Spleen (tissue), 11 donors: ENCODE measurements around the gene ASPG. TPM values are rescaled to one million over a fixed set of nuclear protein-coding genes. Genes with fewer than 3 reads are reported as not detected.

Source experiments
- DNase-seq: peaks from one replicate; pipeline ENCODE4 v3.0.0-alpha.2; 2020
- H3K27ac ChIP-seq, 8 donors: fragments of 200-600 bp; sonication (generic) in 7 of 8; 1 replicate in 4 of 8; 2 replicates in 4 of 8; pipeline versions ENCODE4 v1.5.0 to v1.8.0; 2016 to 2021; ENCODE audit warnings: inconsistent platforms in 4 of 8, mild to moderate bottlenecking in 4 of 8, moderate library complexity in 1 of 8
- H3K27me3 ChIP-seq, 7 donors: fragments of 200-600 bp; sonication (generic) in 6 of 7; replicated peaks in 1 of 7; 1 replicate in 4 of 7; 2 replicates in 3 of 7; pipeline versions ENCODE4 v1.5.0 to v1.8.0; 2016 to 2021; ENCODE audit warnings: inconsistent platforms in 3 of 7, mild to moderate bottlenecking in 1 of 7
- H3K36me3 ChIP-seq, 6 donors: fragments of 200-600 bp; sonication (generic) in 5 of 6; 1 replicate in 4 of 6; 2 replicates in 2 of 6; pipeline versions ENCODE4 v1.5.0 to v1.8.0; 2016 to 2021; ENCODE audit warnings: inconsistent platforms in 2 of 6
- H3K4me1 ChIP-seq, 6 donors: fragments of 200-600 bp; sonication (generic) in 5 of 6; 1 replicate in 3 of 6; 2 replicates in 3 of 6; pipeline versions ENCODE4 v1.5.0 to v1.8.0; 2016 to 2021; ENCODE audit warnings: inconsistent platforms in 3 of 6
- H3K4me3 ChIP-seq, 8 donors: fragments of 200-600 bp; sonication (generic) in 7 of 8; 1 replicate in 4 of 8; 2 replicates in 4 of 8; pipeline versions ENCODE4 v1.5.0 to v1.8.0; 2016 to 2021; ENCODE audit warnings: inconsistent platforms in 4 of 8, mild to moderate bottlenecking in 4 of 8, moderate library complexity in 2 of 8
- H3K9me3 ChIP-seq, 8 donors: fragments of 200-600 bp; sonication (generic) in 7 of 8; 1 replicate in 4 of 8; 2 replicates in 4 of 8; pipeline versions ENCODE4 v1.5.0 to v1.8.0; 2016 to 2021; ENCODE audit warnings: inconsistent platforms in 4 of 8
- CTCF ChIP-seq, 11 experiments: fragments of 200-600 bp in 7 of 11; fragments of 450-650 bp in 4 of 11; sonication (generic) in 4 of 11; IDR thresholded peaks in 8 of 11; conservative IDR thresholded peaks in 3 of 11; 1 replicate in 7 of 11; 2 replicates in 4 of 11; pipeline versions ENCODE4 v1.4.0 to v1.8.0; 2016 to 2021; ENCODE audit warnings: antibody characterized with exemption in 11 of 11, inconsistent platforms in 4 of 11, mild to moderate bottlenecking in 1 of 11
- POLR2A ChIP-seq, 3 donors: fragments of 450-650 bp; IDR thresholded peaks; one replicate each; pipeline ENCODE4 v1.5.1; 2017; ENCODE audit warnings: antibody characterized with exemption in 3 of 3, mild to moderate bottlenecking in 1 of 3
- POLR2AphosphoS5 ChIP-seq, 3 donors: sonication (generic); formaldehyde crosslinking; IDR thresholded peaks; one replicate each; pipeline ENCODE4 v1.5.1; 2017; ENCODE audit warnings: antibody characterized with exemption in 3 of 3
- WGBS, 5 donors: extraction: QIAGEN DNeasy Blood & Tissue Kit in 3 of 5; methylation state at CpG; one replicate each; pipeline versions ENCODE4 v1.1.5 to v1.1.7; 2013 to 2018; 5-methylcytosine and 5-hydroxymethylcytosine counted together
- intact Hi-C: fragments of 100-400 bp; cut with DNase I; formaldehyde crosslinking; loops from one replicate; pipeline ENCODE4 v1.15.0; 2023; ENCODE audit warnings: low total_unique reads
- polyA plus RNA-seq, 3 donors: library from polyadenylated mRNA; stranded (reverse); fragments of 200-250 nt; gene quantifications; one replicate each; pipeline ENCODE4 v1.2.1, GENCODE V29; 2013
- total RNA-seq, 7 donors: library from RNA; depleted of rRNA in 3 of 7; stranded (reverse); fragments of >200 nt in 3 of 7; fragmentation: NEBNext Ultra II Directional in 4 of 7; extraction: Animal tissue kit (Norgen Biotek cat#: 25700) in 4 of 7; gene quantifications; one replicate each; pipeline versions ENCODE4 v1.1.0 to v1.2.1, GENCODE V29; 2016 to 2021
- donor health status: healthy with polysubstance abuse.
- donor health status: DM: no; HTN: no; CAD: no; lungs with moderate emphysema.
- donor health status: DM: no; HTN: no; CAD: no.
- donor health status: Bipolar disorder and iron deficiency.
- donor health status: healthy.
- donor health status: DM: no; HTN: no; CAD: no.
- donor health status: DM: yes; HTN: yes; CAD: no.

The ASPG gene
- total and polyA plus RNA-seq, 10 donors: 0.05 to 0.67 (median 0.26) TPM; not detected in 3

- intact Hi-C loops: no loop called here
- Histone ChIP-seq H3K4me1 (peaks cover 2 to 66% (median 32%) of the 10 kb centered on the region in 6 donors), H3K27me3 (peaks cover 0 to 59% (median 23%) of the 10 kb centered on the region in 7 donors), H3K36me3 (no peaks in the 10 kb centered on the region), H3K9me3 (no peaks in the 10 kb centered on the region), H3K27ac (no peak overlapping the region), H3K4me3 (no peak overlapping the region)
- WGBS, 5 donors: 83 to 90% (median 87%) methylated on average over 16 of the region's 16 CpGs
- DNase-seq: peak; percentile 71
- TF ChIP-seq POLR2A (IDR thresholded peaks at IDR 0.05): no peak
- no peak for TF ChIP-seq POLR2AphosphoS5 (IDR thresholded peaks at IDR 0.05)
- TF ChIP-seq CTCF (IDR thresholded peaks at IDR 0.05 in 8 of 11, conservative IDR thresholded peaks at IDR 0.05 in 3 of 11): no peak
These were observed 57.5 kb downstream of the ASPG start for GRCh38 chr14:104142946-104143470.

GRCh38 chr14:104143521-104144452 is 58.3 kb downstream of the ASPG start:
- peak; percentile 69 for DNase-seq
- H3K36me3 ChIP-seq: no peaks in the 10 kb centered on the region
- intact Hi-C loops: no loop called here
- H3K27ac ChIP-seq: no peak overlapping the region
- peaks cover 0 to 51% (median 15%) of the 10 kb centered on the region in 7 donors for H3K27me3 ChIP-seq
- H3K4me1 ChIP-seq: peaks cover 0 to 66% (median 28%) of the 10 kb centered on the region in 6 donors
- H3K4me3 ChIP-seq: no peak overlapping the region
- TF ChIP-seq POLR2AphosphoS5 (IDR thresholded peaks at IDR 0.05): no peak
- TF ChIP-seq POLR2A (IDR thresholded peaks at IDR 0.05): no peak
- no peak for TF ChIP-seq CTCF (IDR thresholded peaks at IDR 0.05 in 8 of 11, conservative IDR thresholded peaks at IDR 0.05 in 3 of 11)
- no peaks in the 10 kb centered on the region for H3K9me3 ChIP-seq
- 81 to 86% (median 84%) methylated on average over 23 to 26 of the region's 26 CpGs for WGBS, 5 donors

- intact Hi-C loops: no loop called here
- WGBS, 5 donors: 72 to 87% (median 79%) methylated on average over 4 of the region's 4 CpGs
- no peaks in the 10 kb centered on the region for H3K9me3 ChIP-seq
- H3K4me1 ChIP-seq: peaks cover 2 to 66% (median 27%) of the 10 kb centered on the region in 6 donors
- TF ChIP-seq POLR2A (IDR thresholded peaks at IDR 0.05): no peak
- TF ChIP-seq CTCF (IDR thresholded peaks at IDR 0.05 in 8 of 11, conservative IDR thresholded peaks at IDR 0.05 in 3 of 11): no peak
- no peak for TF ChIP-seq POLR2AphosphoS5 (IDR thresholded peaks at IDR 0.05)
- no peak overlapping the region for H3K4me3 ChIP-seq
- DNase-seq: peak; percentile 29
- H3K36me3 ChIP-seq: no peaks in the 10 kb centered on the region
- no peak overlapping the region for H3K27ac ChIP-seq
- H3K27me3 ChIP-seq: peaks cover 0 to 49% (median 9%) of the 10 kb centered on the region in 7 donors
These were observed 58.9 kb downstream of the ASPG start for GRCh38 chr14:104144453-104144790.
